Nephron (organoid): ENCODE measurements around the gene RAD51D.
A peak's percentile ranks its signal among the peaks of the same experiment; 100 is the strongest.
"Not testable (repeated sequence)": the region's sequence is repeated elsewhere in the genome, so short reads cannot be mapped to it uniquely, and the experiment has no call there.

Experiments
- H3K27ac Mint-ChIP-seq, 3 experiments: 2 replicates each; pipeline ENCODE4 v1.8.0; 2020; ENCODE audit warnings: mixed read lengths in 3 of 3, mild to moderate bottlenecking in 2 of 3, moderate library complexity in 1 of 3
- H3K27me3 Mint-ChIP-seq: 2 replicates; pipeline ENCODE4 v1.8.0; 2021; ENCODE audit warnings: low read depth, mild to moderate bottlenecking, moderate library complexity, mixed read lengths
- H3K36me3 Mint-ChIP-seq: 2 replicates; pipeline ENCODE4 v1.8.0; 2020; ENCODE audit warnings: low read depth, mixed read lengths
- H3K4me1 Mint-ChIP-seq: 2 replicates; pipeline ENCODE4 v1.8.0; 2020; ENCODE audit warnings: mixed read lengths
- H3K4me3 Mint-ChIP-seq, 3 experiments: 2 replicates each; pipeline ENCODE4 v1.8.0; 2020; ENCODE audit warnings: mild to moderate bottlenecking in 3 of 3, mixed read lengths in 3 of 3, moderate library complexity in 2 of 3
- H3K9me3 Mint-ChIP-seq: 2 replicates; pipeline ENCODE4 v1.8.0; 2020; ENCODE audit warnings: mixed read lengths
- TF ChIP-seq, protein P1 (sequence below), 3 experiments: fragments of 200-600 bp; sonication (generic); IDR thresholded peaks; one replicate each; pipeline ENCODE4 v1.5.0; 2021; ENCODE audit warnings: antibody characterized with exemption in 3 of 3; ENCODE audit not compliant: unreplicated experiment in 3 of 3

Gene RAD51D

GRCh38 chr17:35050170-35050569 lies 69.5 kb downstream of the RAD51D start:
- H3K4me1 Mint-ChIP-seq: peaks cover 28% of the 10 kb centered on the region
- TF ChIP-seq, protein P1, sequence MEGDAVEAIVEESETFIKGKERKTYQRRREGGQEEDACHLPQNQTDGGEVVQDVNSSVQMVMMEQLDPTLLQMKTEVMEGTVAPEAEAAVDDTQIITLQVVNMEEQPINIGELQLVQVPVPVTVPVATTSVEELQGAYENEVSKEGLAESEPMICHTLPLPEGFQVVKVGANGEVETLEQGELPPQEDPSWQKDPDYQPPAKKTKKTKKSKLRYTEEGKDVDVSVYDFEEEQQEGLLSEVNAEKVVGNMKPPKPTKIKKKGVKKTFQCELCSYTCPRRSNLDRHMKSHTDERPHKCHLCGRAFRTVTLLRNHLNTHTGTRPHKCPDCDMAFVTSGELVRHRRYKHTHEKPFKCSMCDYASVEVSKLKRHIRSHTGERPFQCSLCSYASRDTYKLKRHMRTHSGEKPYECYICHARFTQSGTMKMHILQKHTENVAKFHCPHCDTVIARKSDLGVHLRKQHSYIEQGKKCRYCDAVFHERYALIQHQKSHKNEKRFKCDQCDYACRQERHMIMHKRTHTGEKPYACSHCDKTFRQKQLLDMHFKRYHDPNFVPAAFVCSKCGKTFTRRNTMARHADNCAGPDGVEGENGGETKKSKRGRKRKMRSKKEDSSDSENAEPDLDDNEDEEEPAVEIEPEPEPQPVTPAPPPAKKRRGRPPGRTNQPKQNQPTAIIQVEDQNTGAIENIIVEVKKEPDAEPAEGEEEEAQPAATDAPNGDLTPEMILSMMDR (IDR thresholded peaks at IDR 0.05; ENCODE audit: unreplicated experiment in 3 of 3): no peak
- H3K36me3 Mint-ChIP-seq: no peaks in the 10 kb centered on the region
- H3K9me3 Mint-ChIP-seq: no peaks in the 10 kb centered on the region
- H3K27ac Mint-ChIP-seq: no peak overlapping the region
- no peak overlapping the region for H3K4me3 Mint-ChIP-seq
- H3K27me3 Mint-ChIP-seq: no peaks in the 10 kb centered on the region

GRCh38 chr17:35048685-35049379 lies 70.8 kb downstream of the RAD51D start:
- Mint-ChIP-seq H3K4me1 (peaks cover 28% of the 10 kb centered on the region), H3K36me3 (no peaks in the 10 kb centered on the region), H3K27ac (peak overlapping the region; percentile 14 to 60 (median 23)), H3K9me3 (no peaks in the 10 kb centered on the region), H3K27me3 (peaks cover 4% of the 10 kb centered on the region), H3K4me3 (no peak overlapping the region)
- TF ChIP-seq, protein P1 (IDR thresholded peaks at IDR 0.05; ENCODE audit: unreplicated experiment in 3 of 3): no peak

- no peaks in the 10 kb centered on the region for H3K9me3 Mint-ChIP-seq
Measured at GRCh38 chr17:35046740-35047283, 72.8 kb downstream of the RAD51D start.

DNA sequence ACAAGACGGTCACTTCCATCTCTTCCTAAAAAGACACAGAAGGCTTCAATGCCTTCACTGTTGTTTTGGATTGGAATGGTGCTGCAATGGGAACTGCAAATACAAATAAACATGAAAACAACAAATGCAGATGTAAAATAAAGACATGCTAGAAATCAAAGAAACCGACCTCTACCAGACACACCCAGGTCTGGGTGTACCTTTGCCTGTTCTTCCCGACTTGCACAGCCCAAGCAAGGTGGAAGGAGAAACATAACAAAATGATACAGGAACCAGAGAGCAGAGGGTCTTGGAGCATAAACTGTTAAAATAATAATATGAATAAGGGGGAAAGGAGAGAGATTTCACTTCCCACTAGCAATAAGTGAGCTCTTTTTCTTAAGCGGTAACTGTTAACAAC lies 73.4 kb downstream of the RAD51D start:
- no peaks in the 10 kb centered on the region for H3K9me3 Mint-ChIP-seq
- peak overlapping the region in 2 of 3 experiments; percentile 32 to 73 for H3K27ac Mint-ChIP-seq
- TF ChIP-seq, protein P1 (IDR thresholded peaks at IDR 0.05; ENCODE audit: unreplicated experiment in 3 of 3): no peak
- H3K36me3 Mint-ChIP-seq: no peaks in the 10 kb centered on the region
- peaks cover 4% of the 10 kb centered on the region for H3K27me3 Mint-ChIP-seq
- H3K4me1 Mint-ChIP-seq: peaks cover 20% of the 10 kb centered on the region
- no peak overlapping the region for H3K4me3 Mint-ChIP-seq

More at GRCh38 chr17:35046740-35047283, 72.8 kb downstream of the RAD51D start:
- H3K4me3 Mint-ChIP-seq: no peak overlapping the region
- peaks cover 4% of the 10 kb centered on the region for H3K27me3 Mint-ChIP-seq
- peak overlapping the region; percentile 30 to 73 (median 32) for H3K27ac Mint-ChIP-seq
- TF ChIP-seq, protein P1 (IDR thresholded peaks at IDR 0.05; ENCODE audit: unreplicated experiment in 3 of 3): no peak
- H3K4me1 Mint-ChIP-seq: peaks cover 23% of the 10 kb centered on the region
- H3K36me3 Mint-ChIP-seq: no peaks in the 10 kb centered on the region

DNA sequence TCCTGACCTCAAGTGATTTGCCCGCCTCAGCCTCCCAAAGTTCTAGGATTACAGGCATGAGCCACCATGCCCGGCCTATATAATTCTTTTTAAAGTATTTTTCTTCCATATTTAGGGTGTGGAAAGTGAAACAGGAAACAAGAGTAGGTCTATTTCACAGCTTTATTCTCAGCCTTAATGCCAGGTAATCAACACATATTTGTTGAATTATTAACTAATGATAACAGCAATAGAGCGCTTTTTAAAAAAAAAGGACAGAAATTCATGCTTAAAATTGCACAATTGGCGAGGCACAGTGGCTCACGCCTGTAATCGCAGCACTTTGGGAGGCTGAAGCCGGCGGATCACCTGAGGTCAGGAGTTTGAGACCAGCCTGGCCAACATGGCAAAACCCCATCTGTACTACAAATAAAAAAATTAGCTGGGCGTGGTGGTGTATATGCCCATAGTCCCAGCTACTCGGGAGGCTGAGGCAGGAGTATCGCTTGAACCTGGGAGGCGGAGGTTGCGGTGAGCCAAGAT lies 74.1 kb downstream of the RAD51D start:
- not testable (repeated sequence) for H3K4me3 Mint-ChIP-seq, H3K27me3 Mint-ChIP-seq, H3K36me3 Mint-ChIP-seq, H3K9me3 Mint-ChIP-seq, H3K27ac Mint-ChIP-seq
- H3K4me1 Mint-ChIP-seq: peaks cover 18% of the 10 kb centered on the region

DNA sequence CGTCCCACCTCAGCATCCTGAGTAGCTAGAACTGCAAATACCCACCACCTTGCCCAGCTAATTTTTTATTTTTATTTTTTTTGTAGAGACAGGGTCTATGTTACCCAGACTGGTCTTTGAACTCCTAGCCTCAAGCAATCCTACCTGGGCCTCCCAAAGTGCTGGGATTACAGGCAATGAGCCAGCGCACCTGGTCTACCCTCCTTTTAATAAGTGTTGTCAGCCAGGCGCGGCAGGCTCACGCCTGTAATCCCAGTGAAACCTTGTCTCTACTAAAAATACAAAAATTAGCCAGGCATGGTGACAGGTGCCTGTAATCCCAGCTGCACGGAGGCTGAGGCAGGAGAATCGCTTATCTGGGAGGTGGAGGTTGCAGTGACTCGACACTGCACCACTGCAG lies 75.5 kb downstream of the RAD51D start:
- no peak overlapping the region for H3K4me3 Mint-ChIP-seq
- peaks cover 4% of the 10 kb centered on the region for H3K27me3 Mint-ChIP-seq
- no peak overlapping the region for H3K27ac Mint-ChIP-seq
- TF ChIP-seq, protein P1 (IDR thresholded peaks at IDR 0.05; ENCODE audit: unreplicated experiment in 3 of 3): no peak
- no peaks in the 10 kb centered on the region for H3K9me3 Mint-ChIP-seq
- H3K36me3 Mint-ChIP-seq: peaks cover 7% of the 10 kb centered on the region
- peaks cover 18% of the 10 kb centered on the region for H3K4me1 Mint-ChIP-seq
